PC-3 (cell line): ENCODE data around the gene KLHDC3.

Source experiments
- EZH2phosphoT487 ChIP-seq: fragments of 300-600 bp; sonication (generic); IDR thresholded peaks from 2 replicates; pipeline ENCODE4 v1.6.1; 2018; ENCODE audit warnings: mild to moderate bottlenecking, antibody characterized with exemption, low read length, borderline replicate concordance
- TF ChIP-seq, protein P1 (sequence below): fragments of 300-600 bp; sonication (generic); conservative IDR thresholded peaks from 2 replicates; pipeline ENCODE4 v1.5.1; 2017; ENCODE audit warnings: antibody characterized with exemption, low read depth, mild to moderate bottlenecking, low read length

GRCh38 chr6:42989923-42990322 is 24.1 kb upstream of the KLHDC3 start:
- TF ChIP-seq, protein P1, sequence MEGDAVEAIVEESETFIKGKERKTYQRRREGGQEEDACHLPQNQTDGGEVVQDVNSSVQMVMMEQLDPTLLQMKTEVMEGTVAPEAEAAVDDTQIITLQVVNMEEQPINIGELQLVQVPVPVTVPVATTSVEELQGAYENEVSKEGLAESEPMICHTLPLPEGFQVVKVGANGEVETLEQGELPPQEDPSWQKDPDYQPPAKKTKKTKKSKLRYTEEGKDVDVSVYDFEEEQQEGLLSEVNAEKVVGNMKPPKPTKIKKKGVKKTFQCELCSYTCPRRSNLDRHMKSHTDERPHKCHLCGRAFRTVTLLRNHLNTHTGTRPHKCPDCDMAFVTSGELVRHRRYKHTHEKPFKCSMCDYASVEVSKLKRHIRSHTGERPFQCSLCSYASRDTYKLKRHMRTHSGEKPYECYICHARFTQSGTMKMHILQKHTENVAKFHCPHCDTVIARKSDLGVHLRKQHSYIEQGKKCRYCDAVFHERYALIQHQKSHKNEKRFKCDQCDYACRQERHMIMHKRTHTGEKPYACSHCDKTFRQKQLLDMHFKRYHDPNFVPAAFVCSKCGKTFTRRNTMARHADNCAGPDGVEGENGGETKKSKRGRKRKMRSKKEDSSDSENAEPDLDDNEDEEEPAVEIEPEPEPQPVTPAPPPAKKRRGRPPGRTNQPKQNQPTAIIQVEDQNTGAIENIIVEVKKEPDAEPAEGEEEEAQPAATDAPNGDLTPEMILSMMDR = no peak
- TF ChIP-seq EZH2phosphoT487 = no peak
